GM12801 (cell line): ENCODE results near the gene PRTG.

Experiments used
- CTCF ChIP-seq: IDR thresholded peaks from one replicate; pipeline ENCODE4 v1.5.1; 2011; ENCODE audit warnings: control low read depth; ENCODE audit not compliant: insufficient read length; ENCODE audit errors: extremely low read depth

The PRTG gene

DNA sequence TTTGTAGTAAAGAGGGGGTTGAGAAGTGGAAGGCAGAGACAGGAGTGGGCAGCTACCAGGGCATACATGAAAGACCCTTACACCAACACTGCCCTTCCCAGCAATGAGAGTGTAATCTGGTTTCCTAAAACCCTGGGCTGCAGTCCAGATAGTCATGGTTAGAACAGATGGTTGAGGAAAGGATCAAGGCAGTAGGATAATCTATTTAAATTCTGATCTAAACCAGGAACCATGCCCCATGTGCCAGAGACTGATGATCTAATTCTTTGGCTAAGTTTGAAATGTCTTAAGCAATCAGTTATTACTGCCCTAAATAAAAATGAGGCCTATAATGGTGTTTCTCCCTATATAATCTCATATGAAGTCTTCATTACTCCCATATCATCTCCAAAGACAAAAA is 59.6 kb downstream of the PRTG start:
- TF ChIP-seq CTCF = no peak

GRCh38 chr15:55681631-55682030 is 61.3 kb downstream of the PRTG start:
- no peak for TF ChIP-seq CTCF

GRCh38 chr15:55676507-55676906 is 66.4 kb downstream of the PRTG start:
- no peak for TF ChIP-seq CTCF

GRCh38 chr15:55673287-55673686 is 69.7 kb downstream of the PRTG start:
- no peak for TF ChIP-seq CTCF

DNA sequence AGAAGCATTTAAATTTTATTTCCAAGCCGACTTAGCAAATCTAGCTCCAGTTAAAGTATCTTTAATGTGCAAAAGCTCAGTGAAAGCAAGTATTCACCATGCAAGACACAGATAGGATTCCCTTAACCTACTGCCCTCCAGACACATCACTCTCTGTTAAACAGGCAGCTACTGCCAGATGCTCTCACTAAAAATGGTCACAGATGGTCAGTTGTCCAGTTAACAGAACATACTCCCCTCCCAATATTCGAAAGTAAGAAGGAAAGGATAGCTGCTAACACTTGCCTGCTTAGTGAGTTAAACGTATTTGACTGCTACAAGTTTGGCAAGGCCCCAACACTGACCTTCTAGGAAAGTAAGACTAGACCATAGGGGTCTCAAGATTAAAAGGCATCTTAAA is 73.7 kb downstream of the PRTG start:
- no peak for TF ChIP-seq CTCF

DNA sequence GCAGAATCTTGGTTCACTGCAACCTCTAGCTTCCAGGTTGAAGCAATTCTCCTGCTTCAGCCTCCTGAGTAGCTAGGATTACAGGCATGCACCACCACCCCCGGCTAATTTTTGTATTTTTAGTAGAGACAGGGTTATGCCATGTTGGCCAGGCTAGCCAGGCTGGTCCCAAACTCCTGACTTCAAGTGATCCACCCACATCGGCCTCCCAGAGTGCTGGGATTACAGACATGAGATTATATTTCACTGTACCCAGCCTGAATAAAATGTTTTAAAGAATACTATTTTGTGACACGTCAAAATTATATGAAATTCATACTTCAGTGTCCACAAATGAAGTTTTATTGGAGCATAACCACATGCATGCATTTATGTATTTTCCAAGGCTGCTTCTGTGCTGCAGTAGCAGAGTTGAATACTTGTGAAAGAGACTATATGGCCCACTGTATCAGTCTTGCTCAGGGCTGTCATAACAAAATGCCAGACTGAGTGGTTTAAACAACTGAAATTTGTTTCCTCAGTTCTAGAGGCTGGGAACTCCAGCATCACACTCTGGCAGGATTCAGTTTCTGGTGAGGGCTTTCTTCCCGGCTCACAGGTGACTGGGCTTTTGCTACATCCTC is 77.2 kb downstream of the PRTG start:
- no peak for TF ChIP-seq CTCF

GRCh38 chr15:55661428-55661827 is 81.5 kb downstream of the PRTG start:
- no peak for TF ChIP-seq CTCF
